GM21528 (cell line): ENCODE measurements around the gene CSF1.

ENCODE experiments used
- ATAC-seq: cut with Tn5 transposase; IDR thresholded peaks from one replicate; pipeline ENCODE4 v1.9.1; 2021; ENCODE audit warnings: mild to moderate bottlenecking, moderate library complexity; ENCODE audit not compliant: unreplicated experiment, low FRiP score

Gene CSF1

DNA sequence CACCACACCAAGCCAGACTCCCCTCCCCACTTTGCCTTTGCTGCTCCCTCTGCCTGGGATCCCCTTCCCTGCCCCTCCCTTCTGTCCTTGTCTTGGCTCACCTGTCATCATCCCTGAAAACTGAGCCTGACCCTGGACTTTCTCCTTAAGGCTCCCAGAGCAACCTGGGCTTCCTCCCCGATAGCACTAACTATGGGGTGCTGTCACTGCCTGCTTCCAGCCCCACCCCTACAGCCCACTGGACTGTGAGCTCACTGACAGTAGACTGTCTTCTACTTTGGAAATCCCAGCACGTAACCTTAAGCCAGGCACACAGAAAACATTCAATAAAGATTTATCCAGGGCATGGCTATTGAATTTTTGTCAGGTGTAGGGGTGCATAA lies 9.5 kb upstream of the CSF1 start:
- no peak for ATAC-seq

GRCh38 chr1:109901524-109902145 lies 9.0 kb upstream of the CSF1 start:
- ATAC-seq = no peak

- ATAC-seq = no peak
These were observed 8.3 kb upstream of the CSF1 start for GRCh38 chr1:109902204-109902985.

DNA sequence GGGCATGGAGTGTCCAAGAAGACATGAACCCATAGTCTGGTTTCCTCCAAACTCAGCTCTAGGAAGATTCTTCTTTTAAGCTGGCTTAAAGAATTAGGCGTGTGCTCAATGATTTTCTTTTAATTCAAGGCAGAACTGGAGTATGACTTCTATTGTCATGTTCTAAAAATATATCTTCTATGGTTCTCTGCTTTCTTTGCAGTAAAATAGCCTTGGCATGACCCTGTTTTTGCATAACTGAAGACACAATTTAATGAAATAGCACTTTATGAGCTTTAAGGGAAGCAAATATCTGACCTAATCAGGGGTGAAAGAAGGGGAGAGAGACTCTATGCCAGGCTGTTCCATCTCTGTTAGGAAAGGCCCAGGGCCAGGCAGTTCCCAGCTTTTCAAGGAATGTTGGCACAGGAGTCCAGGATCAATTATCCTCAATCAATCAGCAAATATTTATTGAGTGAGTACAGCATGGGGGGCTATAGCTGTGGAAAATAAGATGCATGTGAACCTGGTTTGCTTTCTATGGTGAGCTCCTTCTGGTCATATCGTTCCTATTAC lies 7.2 kb upstream of the CSF1 start:
- ATAC-seq = no peak

DNA sequence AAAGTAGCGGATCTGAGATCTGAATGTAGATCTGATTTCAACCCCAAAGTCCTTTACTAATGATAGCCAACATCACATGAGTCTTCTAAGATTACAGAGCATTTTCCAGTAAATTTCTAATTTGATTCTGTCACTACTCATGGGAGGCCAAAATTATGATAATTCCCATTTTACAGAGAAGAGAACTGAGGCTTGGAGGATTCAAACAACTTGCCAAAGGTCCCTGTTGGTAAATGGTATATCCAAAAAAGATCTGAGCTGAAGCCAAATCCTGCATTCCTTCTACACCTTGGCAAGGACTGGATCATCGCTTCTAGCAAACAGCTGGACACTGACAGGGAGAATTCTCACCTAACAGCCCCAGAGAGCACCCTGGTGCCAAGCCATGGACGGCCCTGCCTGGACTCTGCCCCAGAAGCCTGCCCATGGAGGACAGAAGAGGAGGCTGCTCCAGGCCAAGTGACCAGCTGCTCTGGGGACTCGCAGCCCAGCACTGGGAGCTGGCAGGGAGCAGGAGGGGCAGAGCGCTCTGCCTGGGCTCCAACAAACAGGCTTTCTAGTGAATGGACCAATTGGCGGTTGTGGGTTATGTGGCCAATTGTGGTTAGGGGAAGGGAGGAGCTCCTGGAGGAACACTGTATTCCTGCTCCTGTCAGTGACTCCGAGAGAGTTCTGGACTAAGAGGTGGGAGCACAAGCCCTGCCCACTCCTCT lies 6.4 kb upstream of the CSF1 start:
- no peak for ATAC-seq

GRCh38 chr1:109905491-109905890 lies 5.2 kb upstream of the CSF1 start:
- ATAC-seq = no peak

DNA sequence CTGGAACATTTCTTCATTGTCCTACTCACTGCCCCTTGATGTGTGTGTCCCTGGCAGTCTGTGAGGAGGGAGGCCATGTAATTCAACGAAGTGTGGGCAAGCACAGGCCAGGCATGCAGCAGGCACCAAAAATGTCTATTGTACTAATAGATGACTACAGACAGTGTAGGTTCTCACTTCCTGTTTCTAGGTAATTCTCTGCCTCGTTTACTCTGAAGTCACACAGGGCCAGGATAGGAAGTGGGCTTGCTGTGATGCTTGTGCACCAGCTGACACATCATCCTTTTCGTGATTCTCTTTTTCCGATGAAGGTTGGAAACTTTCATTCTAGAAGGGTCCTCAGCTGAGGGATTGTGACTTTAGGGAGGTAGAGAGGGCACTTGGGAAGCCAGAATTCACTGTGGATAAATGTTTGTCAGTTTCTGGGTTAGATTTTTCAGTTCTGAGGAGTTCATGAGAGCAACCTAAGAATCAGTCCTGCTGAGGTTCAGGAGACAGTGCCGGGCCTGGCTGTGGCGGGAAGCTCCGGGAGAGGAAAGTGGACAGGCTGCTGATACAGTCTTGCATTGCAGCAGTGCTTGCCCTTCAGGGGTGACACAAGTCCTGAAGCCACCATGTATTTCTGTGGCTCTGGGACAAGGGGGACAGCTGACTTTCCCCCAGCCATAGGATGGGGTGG lies 4.3 kb upstream of the CSF1 start:
- peak; percentile 92 for ATAC-seq

GRCh38 chr1:109906839-109907180 lies 3.8 kb upstream of the CSF1 start:
- no peak for ATAC-seq

DNA sequence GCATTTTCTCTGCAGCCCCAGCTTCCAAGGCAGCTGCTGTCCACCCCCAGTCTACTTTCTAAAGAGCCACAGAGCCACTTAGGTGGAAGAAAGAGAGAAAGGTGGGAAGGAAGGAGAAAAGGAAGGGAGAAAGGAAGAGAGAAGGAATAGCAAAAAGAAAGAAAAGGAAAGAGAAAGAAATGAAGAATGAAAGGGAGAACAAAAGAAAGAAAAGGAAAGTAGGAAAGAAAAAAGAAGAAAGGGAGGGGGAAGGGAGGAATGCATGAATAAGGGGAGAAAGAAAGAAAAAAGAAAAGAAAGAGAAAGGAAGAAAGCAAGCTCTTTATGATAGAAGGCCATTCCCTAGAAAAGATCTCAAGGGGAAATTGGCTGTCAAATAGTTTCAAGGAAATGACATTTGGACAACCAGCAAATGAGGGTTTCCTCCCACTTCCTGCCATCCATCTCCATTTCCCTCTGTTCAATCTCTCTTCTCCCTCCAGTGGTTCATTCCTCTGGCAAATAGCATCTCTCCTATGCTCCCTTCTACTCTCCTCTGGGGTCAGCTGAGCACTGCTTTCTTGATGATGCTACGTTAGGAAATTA lies 3.4 kb upstream of the CSF1 start:
- no peak for ATAC-seq

GRCh38 chr1:109908836-109909235 lies 1.8 kb upstream of the CSF1 start:
- ATAC-seq = no peak

- no peak for ATAC-seq
These were observed 1.1 kb upstream of the CSF1 start for GRCh38 chr1:109909561-109909960.

- ATAC-seq = no peak
These were observed 532 bp downstream of the CSF1 start for GRCh38 chr1:109910963-109911798.

DNA sequence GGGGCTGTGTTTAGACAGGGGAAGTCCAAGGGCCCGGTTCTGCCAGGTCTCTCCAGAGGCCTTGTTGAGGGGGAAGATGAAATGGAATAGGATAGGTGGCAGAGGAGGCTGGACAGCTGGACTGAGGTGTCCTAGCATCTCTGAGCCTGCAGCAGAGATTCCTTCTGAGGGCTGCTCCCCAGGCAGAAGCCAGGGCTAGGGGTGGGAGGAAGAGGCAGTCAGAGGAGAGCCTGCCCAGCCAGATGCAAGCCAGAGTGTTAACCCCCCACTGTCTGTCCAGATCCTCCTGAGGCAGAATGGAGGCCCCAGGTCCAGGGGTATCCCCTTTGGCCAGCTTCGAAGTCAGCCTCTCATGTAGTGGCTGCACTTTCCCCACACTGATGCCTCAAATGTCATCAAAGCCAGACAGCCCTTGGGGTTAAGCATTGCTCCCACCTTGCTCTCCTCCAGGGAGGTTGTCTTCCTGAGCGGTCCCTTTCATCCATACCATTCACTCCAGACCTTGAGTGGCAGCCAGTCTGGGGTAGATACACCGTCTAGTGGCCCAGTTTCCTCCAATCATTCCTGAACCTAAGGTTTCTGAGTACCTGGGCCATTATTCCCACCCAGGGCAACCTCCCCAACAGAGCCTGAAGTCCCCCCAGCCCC lies 1.7 kb downstream of the CSF1 start:
- ATAC-seq = no peak

DNA sequence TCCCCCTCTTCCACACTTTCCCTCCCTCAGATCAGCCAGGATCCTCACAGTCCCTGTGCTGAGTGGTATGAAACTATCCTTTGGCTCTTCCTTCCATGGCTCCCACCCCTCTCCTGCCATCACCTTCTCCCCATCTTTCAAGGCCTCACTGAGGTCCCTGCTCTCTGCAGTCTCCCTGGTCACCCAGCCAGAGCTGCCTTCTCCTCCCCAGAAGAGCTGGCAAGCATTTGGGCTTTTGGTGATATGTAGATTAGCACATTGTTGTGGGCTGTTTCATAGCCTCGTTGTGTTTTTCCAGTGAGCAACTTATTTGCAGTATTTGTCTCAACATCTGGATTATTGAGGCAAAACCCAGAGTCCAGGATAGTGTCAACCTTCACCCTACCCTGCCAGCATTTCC lies 2.2 kb downstream of the CSF1 start:
- no peak for ATAC-seq

DNA sequence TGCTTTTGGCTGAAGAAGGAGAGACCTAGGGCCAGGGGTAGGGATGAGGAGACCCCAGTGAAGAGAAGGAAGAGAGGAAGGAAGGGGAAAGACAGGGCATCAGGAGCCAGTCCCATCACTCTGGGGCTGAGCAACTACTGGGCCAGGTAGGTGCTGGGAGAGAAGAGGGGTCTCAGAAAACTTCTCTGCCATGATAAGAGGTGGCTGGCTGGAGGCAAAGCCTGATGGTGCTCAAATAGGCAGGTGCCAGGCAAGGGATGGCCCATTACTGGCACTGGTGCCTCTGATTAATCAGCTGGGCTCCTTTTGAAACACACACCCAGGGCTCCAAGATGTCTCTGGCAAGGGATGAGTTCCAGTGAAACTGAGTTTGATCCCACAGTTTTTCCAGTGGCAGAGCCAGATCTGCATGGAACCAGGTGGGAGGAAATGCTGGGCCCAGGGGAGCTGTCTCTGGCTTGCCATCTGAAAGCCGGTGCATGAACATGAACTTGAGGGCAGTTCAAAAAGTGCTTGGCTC lies 2.8 kb downstream of the CSF1 start:
- ATAC-seq = no peak

DNA sequence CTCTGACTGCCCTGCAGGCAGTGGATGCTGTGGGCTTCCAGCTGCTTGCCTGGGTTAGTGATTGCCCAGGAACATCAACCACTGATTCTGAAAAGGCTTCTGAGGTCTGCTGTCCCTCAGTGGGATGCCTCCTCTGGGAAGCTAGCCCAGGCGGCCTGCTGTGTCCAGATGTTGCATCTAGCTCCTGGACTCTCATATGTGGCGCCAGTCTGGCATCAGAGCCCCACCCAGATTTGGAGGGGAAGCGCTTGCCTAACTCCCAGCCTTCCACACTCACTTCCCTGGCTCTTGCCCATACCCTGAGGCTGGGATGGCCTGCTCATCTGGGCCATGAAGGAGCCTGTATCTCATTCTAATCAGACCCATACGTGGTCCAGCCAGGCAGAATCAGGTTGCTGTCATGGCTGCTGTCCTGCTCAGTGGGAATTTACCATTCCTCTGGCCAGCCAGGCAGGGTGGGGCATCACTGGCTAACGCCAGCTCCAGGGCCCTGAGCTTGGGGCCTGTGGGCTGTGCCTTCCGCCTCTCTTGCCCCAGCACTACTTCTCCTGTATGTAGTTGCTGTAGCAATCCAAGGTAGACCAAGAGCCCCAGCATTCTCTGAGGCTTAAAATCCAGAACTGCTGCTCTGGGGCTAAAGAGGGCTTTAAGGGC lies 4.1 kb downstream of the CSF1 start:
- ATAC-seq = no peak

DNA sequence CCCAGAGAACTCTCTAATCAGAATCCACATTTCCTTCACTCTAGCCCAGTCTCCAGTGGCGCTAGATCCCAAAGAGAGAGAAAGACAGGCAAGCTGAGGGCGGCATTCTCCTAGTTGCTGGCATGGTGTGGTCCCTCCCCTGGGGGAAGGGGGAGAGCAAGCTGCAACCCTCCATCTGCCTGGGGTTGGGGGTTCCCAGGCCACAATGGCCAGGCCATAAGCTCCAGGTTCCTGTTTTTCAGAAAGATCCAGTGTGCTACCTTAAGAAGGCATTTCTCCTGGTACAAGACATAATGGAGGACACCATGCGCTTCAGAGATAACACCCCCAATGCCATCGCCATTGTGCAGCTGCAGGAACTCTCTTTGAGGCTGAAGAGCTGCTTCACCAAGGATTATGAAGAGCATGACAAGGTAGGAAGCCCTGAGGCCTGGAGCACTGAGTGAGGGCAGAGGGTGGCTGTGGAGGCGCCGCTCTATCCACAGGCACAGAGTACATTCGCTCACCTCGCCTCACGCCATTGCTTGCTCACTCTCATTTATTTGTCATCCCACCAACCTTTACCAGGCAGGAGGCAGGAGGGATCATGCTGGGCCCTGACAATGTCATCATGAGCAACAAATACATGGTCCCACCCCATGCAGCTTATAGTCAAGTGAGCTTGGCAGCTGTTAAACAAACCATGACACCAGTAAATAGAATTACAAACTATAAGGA lies 6.6 kb downstream of the CSF1 start:
- ATAC-seq = no peak
